ENCODE data around the gene CCT4.
A peak's percentile ranks its signal among the peaks of the same experiment; 100 is the strongest.
"Not testable (repeated sequence)": the region's sequence is repeated elsewhere in the genome, so short reads cannot be mapped to it uniquely, and the experiment has no call there.

Gene CCT4

DNA sequence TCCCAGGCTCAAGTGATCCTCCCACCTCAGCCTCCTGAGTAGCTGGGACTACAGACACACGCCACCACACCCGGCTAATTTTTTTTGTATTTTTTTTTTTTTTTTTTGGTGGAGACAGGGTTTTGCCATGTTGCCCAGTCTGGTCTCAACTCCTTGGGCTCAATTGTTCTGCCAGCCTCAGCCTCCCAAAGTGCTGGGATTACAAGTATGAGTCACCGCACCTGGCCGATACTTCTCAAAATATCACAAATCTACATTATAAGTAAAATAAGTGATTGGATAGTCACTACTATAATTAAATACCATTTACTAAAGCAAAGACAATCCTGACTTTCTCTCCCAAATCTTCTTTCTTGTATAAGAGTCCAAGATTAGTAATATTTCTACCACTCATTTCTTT lies 9.1 kb downstream of the CCT4 start:
- DNase-seq (ENCODE audit: low read depth) = not testable (repeated sequence)

DNA sequence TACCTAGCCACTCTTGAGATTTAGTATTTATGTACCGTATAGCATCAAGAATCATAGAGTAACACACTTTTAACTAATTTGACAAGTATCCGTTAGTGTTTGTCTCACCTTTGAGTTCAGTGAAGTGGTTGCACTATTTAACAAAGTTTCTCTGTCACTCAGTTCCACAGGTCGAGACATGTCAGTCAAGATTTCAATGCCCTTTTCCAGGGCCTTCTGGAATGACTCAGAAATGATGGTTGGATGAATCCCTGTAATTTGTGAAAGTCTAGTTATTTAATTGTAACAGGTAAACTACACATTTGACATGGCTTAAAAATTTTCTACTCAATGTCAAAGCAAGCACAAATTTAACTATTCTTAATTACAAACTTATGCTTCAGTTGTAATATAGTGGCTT lies 9.7 kb downstream of the CCT4 start:
- DNase-seq (ENCODE audit: low read depth) = no peak

DNA sequence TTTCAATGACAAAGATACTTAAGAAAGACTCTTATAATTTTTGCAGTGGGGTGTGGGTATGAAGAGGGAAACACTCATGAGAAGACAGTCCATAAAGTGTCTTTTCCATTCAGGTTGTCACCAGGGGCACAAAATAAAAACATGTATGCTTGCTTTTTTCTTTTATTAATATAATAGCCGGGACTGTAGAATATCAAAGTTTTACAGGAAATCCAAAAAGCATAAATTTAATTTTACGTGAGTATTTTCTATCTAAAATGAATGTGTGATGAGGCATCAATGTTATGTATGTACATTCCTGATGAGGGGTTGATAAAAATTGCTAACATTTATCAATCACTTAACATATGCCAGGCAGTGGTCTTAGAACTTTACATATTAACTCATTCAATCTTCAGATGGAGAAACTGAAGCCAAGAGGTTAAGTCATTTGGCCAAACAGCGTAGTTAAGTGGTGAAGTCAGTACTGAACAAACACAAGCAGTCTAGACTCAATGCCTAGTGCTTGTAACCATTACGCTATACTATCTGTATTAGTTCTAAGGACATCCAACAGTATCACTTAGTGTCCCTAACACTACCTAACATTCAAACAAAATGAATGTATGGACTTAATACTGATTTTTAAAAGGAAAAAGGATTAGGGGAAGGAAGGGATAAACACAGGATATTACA lies 10.7 kb downstream of the CCT4 start:
- DNase-seq (ENCODE audit: low read depth) = no peak

DNA sequence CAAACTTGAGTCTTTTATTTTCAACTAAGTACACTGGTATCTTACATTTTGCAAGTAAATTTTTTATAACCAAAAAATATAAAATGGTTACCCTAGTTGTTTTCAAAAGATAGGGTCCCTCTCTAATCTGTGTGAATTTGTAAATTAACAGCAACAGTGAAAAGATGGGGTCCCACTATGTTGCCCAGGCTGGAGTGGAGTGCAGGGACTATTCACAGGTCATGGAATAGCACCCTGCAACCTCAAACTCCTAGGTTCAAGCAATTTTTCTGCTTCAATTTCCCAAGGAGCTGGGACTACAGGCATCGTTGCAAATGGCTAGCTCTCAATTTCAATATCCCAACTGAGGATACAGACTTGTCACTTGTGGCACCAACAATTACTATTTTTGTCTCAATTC lies 12.1 kb downstream of the CCT4 start:
- DNase-seq (ENCODE audit: low read depth) = no peak

DNA sequence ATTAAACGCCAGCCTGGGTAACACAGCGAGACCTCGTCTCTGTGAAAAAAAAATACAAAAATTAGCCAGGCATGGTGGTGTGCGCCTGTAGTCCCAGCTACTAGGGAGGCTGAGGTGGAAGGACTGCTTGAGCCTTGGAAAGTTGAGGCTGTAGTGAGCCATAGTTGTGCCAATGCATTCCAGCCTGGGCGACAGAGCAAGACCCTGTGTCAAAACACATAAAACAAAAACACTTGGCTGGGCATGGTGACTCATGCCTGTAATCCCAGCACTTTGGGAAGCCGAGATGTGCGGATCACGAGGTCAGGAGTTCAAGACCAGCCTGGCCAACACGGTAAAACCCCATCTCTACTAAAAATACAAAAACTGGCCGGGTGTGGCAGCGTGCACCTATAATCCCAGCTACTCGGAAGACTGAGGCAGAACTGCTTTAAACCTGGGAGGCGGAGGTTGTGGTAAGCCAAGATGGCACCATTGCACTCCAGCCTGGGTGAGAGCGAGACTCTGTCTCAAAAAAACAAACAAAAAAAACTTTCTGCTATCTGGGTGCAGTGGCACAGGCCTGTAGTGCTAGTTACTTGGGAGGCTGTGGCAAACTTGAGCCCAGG lies 21.9 kb downstream of the CCT4 start:
- DNase-seq (ENCODE audit: low read depth) = not testable (repeated sequence)

DNA sequence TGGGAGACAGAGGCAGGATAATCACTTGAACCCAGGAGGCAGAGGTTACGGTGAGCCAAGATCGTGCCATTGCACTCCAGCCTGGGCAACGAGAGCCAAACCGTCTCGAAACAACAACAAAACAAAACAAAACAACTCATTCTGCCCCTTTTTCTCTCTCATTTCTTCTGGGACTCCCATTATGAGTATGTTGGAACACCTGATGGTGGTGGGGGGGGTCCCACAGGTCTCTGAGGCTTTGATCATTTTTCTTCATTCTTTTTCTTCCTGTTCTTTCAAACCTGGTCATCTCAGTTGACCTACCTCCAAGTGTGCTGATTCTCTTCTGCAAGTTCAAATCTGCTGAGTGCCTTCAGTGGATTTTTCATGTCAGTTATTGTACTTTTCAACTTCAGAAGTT lies 26.4 kb downstream of the CCT4 start:
- DNase-seq (ENCODE audit: low read depth) = no peak

DNA sequence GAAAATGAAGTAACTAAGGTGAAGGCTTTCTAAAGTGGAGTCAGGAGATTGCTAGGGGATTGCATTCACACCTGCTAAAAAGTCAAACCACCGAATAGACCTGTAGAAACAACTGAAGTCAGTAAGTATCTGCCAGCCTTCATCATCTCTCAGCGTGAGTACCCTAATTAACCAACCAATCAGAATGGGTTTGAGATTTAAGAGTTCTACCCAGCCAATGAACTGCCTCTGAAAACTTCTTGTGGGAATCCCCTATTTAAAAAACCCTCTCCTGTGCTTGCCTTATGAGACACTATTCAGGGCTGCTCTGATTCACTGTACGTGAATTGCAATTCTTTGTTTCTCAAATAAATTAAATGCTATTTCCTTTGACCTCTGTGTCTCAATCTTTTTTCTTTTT lies 31.2 kb downstream of the CCT4 start:
- DNase-seq (ENCODE audit: low read depth) = no peak

DNA sequence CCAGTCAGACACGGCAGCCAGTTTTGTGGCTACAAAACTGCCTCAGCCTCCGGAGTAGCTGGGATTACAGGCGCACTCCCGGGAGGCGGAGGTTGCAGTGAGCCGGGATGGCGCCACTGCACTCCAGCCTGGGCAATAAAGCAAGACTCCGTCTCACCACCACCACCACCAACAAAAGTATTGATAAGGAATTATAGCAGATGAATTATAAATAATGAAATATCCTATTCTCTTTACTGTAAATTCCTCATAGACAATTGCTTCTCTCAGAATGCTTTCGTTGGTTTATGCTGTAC lies 33.2 kb downstream of the CCT4 start:
- no peak for DNase-seq (ENCODE audit: low read depth)

DNA sequence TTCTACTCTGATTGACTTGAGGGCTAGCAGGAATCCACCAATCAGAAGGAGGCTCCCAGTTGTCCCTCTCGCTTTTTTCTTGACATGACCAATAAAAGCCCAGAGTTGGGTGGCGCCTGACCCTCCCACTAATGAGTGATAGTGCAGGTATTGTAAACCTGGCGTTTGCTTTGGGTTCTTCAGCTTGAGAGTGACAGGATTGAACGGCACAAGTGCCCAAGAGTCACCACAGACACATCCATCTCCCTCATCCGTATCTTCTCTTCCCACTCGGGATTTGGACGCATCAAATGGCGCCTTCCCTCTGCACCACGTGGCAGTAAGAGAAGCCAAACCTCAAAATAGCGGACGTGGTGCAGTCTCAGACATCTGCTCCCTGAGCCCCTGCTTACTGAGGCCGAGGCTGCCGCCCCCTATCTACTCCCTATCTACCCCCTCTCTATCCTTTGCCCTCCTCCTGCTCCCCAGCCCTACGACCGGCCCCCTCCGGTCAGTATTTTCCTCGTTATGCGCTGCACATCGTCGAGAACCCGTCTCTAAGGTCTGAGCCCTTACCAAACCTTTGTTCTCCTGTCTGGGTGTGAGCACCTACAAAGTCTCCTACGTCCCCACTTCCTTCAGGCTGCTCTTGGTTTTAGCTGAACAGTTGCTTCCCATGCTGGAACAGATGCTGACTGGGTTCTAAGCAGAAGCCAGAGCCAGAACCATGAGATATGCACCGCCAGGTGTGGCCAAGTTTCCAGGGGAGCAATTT lies 33.7 kb downstream of the CCT4 start:
- no peak for DNase-seq (ENCODE audit: low read depth)

DNA sequence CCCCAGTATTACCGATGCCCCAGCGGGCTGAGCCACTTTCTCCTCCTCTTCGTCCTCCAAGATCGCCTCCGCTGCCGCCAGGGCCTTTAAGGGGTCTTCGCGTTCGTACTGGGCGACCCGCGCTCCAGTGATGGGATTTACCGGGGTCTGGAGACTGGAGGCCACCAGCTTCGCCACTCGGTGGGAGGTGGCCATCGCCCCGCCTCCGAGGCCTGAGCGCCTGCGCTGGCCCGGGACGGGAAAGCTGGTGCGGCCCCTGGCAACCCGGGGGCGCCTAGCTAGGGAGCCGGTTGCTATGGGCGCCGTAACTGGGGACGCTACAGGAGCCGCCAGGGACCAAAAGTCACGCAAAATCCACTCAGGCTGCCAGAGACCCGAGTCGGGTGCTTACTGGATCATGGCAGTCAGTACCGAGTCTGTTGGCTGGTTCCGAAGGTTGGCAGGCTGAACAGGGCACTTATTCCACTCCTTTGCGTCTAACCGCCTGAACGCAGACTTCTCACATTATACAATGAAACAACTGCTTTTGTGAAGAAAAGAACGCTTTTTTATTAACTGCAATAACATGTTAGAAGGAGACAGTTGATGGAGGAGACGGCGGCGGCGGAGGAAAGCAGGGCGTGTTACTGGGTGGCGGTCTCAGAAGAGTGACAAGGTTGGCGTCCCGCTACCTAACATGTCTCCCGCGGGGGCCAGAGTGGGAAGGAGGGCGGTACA lies 34.5 kb downstream of the CCT4 start, which contains the start of gene FAM161A:
Gene FAM161A, minus strand, starts transcription at position 214 of the 717 bp plus-strand sequence. Its CDS starts 19 bp downstream, at position 195.
- peak; percentile 64 for DNase-seq (ENCODE audit: low read depth)

DNA sequence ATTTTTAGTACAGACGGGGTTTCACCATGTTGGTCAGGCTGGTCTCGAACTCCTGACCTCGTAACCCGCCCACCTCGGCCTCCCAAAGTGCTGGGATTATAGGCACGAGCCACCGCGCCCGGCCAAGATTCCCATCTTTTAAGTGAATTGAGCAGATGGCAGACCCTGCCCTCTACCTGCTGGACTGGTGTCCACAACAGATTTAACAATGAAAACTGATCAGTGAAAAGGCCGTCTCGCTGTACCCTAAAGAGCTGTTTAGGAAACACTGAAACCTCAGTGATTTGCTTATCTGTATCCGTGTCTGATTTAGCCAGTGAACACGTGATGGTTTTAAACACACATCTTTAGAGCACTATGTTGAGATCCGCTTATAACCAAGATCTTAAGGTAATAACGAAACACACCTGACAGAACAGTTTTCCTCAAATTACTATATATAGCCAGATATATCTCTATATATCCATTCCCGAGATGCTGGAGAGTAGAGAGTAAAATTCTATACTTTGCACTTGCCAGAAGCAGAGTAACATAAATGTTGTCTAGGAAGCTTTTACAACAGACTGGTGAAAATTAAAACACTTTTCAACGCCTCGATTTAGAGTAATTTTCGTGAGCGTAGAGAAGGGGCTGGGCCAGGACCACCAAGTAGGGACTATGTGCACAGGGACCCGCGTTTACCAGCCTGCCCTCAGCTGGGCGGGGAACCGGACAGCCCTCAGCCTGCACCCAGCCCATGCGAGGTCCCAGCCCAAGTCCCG lies 35.2 kb downstream of the CCT4 start:
- DNase-seq (ENCODE audit: low read depth) = no peak

DNA sequence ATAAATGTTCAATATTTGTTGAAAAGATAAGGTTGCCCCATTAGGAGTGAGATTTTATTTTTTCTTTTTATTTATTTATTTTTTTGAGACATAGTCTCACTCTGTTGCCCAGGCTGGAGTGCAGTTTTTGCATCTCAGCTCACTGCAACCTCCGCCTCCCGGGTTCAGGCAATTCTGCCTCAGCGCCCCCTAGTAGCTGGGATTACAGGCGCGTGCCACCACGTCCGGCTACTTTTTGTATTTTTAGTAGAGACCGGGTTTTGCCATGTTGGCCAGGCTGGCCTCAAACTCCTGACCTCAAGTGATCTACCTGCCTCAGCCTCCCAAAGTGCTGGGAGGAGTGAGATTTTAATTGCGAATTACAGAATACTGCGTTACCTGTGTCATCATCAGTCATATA lies 37.2 kb downstream of the CCT4 start:
- DNase-seq (ENCODE audit: low read depth) = not testable (repeated sequence)

DNA sequence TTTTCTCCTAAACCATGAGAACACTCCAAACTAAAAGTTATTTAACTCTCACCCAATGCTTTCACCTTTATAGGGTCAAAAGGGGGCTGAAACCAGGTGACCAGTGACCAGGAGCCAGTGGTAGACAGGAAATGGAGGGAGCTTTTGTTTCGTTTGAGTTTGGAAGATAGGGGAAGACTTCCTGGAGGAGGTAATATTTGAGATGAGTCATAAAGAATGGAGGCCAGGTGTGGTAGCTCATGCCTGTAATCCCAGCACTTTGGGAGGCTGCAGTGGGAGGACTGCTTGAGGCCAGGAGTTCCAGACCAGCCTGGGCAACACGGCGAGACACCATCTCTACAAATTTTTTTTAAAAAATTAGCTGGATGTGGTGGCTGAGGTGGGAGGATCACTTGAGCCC lies 43.1 kb downstream of the CCT4 start:
- no peak for DNase-seq (ENCODE audit: low read depth)

DNA sequence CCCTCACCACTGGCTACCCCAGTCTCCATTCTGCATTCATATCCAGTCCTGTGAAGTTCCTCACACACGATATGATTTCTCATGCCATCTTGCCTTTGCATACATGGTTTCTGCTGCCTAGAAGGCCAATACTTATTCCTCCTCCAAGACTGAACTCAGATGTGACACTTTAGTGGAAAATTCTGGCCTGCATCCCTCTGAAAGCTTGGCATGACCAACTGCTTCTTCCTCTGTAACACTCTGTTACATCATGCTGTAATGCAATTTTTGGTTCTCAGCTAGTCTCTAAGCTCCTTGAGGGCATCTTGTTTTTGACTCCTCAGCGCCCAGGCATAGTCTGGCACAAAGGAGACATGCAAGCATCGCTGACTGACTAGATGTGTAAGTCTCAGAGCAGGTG lies 47.2 kb downstream of the CCT4 start:
- DNase-seq (ENCODE audit: low read depth) = no peak

DNA sequence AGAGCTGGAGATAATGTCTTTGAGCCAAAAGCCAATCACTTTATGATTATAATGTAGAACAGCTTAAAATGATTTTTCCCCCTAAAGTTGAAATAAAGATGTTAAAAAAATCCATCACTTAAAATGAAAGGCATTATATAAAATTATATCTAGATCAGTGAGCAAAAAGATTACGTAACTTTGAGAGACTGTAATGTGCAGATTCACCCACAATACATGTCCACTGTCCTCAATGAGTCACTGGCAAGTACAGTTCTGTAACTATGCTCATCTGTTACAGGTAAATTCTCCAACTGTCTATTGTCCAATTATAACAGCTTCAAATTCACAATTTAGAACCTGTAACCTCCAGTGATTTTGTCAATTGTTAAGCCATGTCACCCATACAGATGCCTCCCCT lies 53.6 kb downstream of the CCT4 start:
- no peak for DNase-seq (ENCODE audit: low read depth)

DNA sequence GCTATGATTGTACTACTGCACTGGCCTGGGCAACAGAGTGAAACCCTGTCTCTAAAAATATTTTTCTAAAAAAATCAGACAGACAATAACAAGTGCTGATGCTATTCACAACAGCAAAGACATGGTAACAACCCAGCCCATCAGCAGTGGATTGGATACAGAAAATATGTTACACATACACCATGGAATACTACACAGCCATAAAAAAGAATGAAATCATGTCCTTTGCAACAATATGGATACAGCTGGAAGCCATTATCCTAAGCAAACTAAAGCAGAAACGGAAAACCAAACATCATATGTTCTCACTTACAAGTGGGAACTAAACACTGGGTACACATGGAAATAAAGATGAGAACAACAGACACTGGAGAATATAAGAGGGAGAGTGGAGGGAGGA lies 54.5 kb downstream of the CCT4 start:
- no peak for DNase-seq (ENCODE audit: low read depth)

DNA sequence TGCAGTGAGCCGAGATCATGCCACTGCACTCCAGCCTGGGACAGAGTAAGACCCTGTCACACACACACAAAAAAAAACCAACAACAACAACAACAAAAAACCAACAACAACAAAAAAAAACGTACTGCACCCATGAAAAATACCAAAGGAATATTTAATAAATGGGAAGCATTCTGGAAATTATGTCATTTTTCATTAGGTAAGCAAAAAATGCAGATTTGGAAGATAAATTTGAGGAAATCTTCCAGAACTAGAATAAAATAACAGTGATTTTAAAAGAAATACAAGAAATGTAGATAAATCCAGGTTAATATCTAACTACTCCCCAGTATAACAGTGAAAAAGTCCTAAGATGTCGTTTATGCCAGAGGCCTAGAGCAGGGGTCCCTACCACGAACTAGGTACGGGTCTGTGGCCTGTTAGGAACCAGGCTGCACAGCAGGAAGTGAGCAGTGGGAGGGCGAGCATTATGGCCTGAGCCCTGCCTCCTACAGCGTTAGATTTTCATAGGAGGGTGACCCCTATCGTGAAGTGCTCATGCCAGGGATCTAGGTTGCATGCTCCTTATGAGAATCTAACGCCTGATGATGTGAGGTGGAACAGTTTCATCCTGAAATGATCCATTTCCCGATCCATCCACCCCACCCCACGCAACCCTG lies 56.1 kb downstream of the CCT4 start:
- no peak for DNase-seq (ENCODE audit: low read depth)

DNA sequence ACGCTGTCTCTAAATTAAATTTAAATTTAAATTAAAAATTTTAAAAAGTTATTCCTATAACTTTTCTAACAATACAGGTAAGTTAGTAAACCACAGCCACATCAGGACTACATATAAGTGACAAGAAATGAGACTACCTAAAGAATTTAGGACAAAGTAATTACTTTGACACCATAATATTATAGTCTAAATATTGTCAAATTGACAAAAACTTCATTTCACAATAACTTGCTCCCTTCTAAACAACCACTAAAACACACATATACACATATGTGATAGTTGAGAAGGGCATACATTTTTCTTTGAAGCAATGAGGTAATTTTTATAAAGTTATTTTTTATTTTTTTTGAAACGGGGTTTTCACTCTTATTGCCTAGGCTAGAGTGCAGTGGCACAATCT lies 66.2 kb downstream of the CCT4 start:
- no peak for DNase-seq (ENCODE audit: low read depth)

Measured in stimulated activated CD8-positive, alpha-beta memory T cell treated with anti-CD3 and anti-CD28 coated beads, Interleukin-15, amount 100 ng/mL, for 24 hours (primary cell).